OCI-LY3 (cell line): ENCODE data around the gene CHRNA9.

Experiments
- H2AFZ ChIP-seq: fragments of 200-600, 300-600 bp; shearing (Covaris generic); 2 replicates; pipeline ENCODE4 v1.6.0; 2014; ENCODE audit warnings: antibody characterized with exemption, low read depth, low read length
- H3K27ac ChIP-seq: fragments of 200-600, 300-600 bp; sonication (generic); 2 replicates; pipeline ENCODE4 v1.5.1; 2014; ENCODE audit warnings: mild to moderate bottlenecking, low read length, moderate library complexity, mixed read lengths
- H3K27me3 ChIP-seq: fragments of 200-600, 300-600 bp; sonication (generic); 2 replicates; pipeline ENCODE4 v1.6.1; 2014; ENCODE audit warnings: low read depth, low read length, mixed read lengths
- H3K36me3 ChIP-seq: fragments of 200-600, 300-600 bp; sonication (generic); replicated peaks from 2 replicates; pipeline ENCODE3; 2014; ENCODE audit warnings: low read depth, low read length, mixed read lengths
- H3K4me1 ChIP-seq: fragments of 300-600, 200-600 bp; sonication (generic); 2 replicates; pipeline ENCODE4 v1.6.1; 2014; ENCODE audit warnings: low read length, mixed read lengths
- H3K4me2 ChIP-seq: fragments of 200-600, 300-600 bp; sonication (generic); 2 replicates; pipeline ENCODE4 v1.6.1; 2014; ENCODE audit warnings: low read length, mixed read lengths
- H3K4me3 ChIP-seq: fragments of 300-600, 200-600 bp; sonication (generic); 2 replicates; pipeline ENCODE4 v1.5.1; 2014; ENCODE audit warnings: antibody characterized with exemption, mild to moderate bottlenecking, low read length, moderate library complexity
- H3K79me2 ChIP-seq: fragments of 300-600, 200-600 bp; shearing (Covaris generic); 2 replicates; pipeline ENCODE4 v1.6.1; 2014; ENCODE audit warnings: mild to moderate bottlenecking, low read length, mixed read lengths
- H3K9ac ChIP-seq: fragments of 300-600, 200-600 bp; shearing (Covaris generic); 2 replicates; pipeline ENCODE4 v1.6.0; 2014; ENCODE audit warnings: mild to moderate bottlenecking, low read length, moderate library complexity
- H3K9me3 ChIP-seq: fragments of 200-600, 300-600 bp; shearing (Covaris generic); 2 replicates; pipeline ENCODE4 v1.6.1; 2014; ENCODE audit warnings: low read length, mixed read lengths; ENCODE audit not compliant: insufficient read depth
- H4K20me1 ChIP-seq: fragments of 200-600, 300-600 bp; sonication (generic); 2 replicates; pipeline ENCODE4 v1.6.1; 2016; ENCODE audit warnings: low read length, mixed read lengths; ENCODE audit not compliant: insufficient read depth
- EZH2phosphoT487 ChIP-seq: fragments of 200-600 bp; shearing (Covaris generic); IDR thresholded peaks from 2 replicates; pipeline ENCODE4 v1.6.1; 2018; ENCODE audit warnings: antibody characterized with exemption, mixed run types, low read depth
- TF ChIP-seq, protein P1 (sequence below): fragments of 200-600, 300-600 bp; sonication (generic); IDR thresholded peaks from 2 replicates; pipeline ENCODE4 v1.5.1; 2014; ENCODE audit warnings: antibody characterized with exemption, low read length, low read depth

Gene CHRNA9

DNA sequence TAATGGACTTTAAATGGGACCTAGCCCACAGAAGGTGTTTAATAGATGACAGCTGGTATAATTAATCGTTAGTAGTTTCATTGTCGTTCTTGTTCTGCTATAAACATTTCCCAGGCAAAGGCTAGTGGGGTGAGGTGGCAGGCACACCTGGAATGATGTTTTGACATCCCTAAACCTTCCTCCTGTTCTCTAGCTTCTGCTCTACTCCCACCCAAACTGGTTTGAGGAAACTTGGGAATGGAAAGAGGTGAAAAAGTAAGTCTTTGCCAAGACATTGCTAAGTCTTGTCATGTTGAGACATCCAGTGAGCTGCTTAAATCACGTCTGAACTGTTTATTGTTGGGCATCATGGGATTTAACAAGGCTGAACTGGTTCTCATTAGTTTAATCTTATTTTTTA, 37.5 kb downstream of the CHRNA9 start:
- Histone ChIP-seq H3K9ac (no peak overlapping the region), H3K4me1 (no peaks in the 10 kb centered on the region), H3K79me2 (no peaks in the 10 kb centered on the region), H4K20me1 (no peaks in the 10 kb centered on the region), H3K27ac (no peak overlapping the region), H2AFZ (no peak overlapping the region), H3K27me3 (no peaks in the 10 kb centered on the region), H3K36me3 (no peaks in the 10 kb centered on the region), H3K9me3 (no peaks in the 10 kb centered on the region), H3K4me2 (no peak overlapping the region), H3K4me3 (no peak overlapping the region)
- TF ChIP-seq EZH2phosphoT487, result no peak
- TF ChIP-seq, protein P1, sequence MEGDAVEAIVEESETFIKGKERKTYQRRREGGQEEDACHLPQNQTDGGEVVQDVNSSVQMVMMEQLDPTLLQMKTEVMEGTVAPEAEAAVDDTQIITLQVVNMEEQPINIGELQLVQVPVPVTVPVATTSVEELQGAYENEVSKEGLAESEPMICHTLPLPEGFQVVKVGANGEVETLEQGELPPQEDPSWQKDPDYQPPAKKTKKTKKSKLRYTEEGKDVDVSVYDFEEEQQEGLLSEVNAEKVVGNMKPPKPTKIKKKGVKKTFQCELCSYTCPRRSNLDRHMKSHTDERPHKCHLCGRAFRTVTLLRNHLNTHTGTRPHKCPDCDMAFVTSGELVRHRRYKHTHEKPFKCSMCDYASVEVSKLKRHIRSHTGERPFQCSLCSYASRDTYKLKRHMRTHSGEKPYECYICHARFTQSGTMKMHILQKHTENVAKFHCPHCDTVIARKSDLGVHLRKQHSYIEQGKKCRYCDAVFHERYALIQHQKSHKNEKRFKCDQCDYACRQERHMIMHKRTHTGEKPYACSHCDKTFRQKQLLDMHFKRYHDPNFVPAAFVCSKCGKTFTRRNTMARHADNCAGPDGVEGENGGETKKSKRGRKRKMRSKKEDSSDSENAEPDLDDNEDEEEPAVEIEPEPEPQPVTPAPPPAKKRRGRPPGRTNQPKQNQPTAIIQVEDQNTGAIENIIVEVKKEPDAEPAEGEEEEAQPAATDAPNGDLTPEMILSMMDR, result no peak

DNA sequence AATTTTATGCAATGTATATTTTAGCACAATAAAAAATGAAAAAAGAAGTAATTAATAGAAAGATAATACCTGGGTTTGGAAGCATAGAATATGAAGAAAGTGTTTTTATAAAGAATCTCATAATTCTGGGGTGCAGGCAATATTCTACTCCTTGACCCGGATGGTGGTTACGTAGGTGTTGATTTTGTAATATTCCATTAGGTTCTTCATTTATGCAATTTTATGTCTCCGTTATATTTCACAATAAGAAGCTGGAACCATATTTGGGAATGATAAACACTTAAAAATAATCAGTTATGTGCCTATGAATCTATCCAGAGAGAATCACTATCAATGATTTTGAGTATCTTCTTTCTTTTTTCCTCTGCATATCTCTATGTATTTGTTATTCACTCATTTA, 38.5 kb downstream of the CHRNA9 start:
- Histone ChIP-seq H3K27me3 (no peaks in the 10 kb centered on the region), H3K4me2 (no peak overlapping the region), H3K27ac (no peak overlapping the region), H3K4me3 (no peak overlapping the region), H3K4me1 (no peaks in the 10 kb centered on the region), H3K9ac (no peak overlapping the region), H3K9me3 (no peaks in the 10 kb centered on the region), H4K20me1 (no peaks in the 10 kb centered on the region), H3K79me2 (no peaks in the 10 kb centered on the region), H2AFZ (no peak overlapping the region), H3K36me3 (no peaks in the 10 kb centered on the region)
- TF ChIP-seq EZH2phosphoT487, result no peak
- TF ChIP-seq, protein P1, result no peak

DNA sequence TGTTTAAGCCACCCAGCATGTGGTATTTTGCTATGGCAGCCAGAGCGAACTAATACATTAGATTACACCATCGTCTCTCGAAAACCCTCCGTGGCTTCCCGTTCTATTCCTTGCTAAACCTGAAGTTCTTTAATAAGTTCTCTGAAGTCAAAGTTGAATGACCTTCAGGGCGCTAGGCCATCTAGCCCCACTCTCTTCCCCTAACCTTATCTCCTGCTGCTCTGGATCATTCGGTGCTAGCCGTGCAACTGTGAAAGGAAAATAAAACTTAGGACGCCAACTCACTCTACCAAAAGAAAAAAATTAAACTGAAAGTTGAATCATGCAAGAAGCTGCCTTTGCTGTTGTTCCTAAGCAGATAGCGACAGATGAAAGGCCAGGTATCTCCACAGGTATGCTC, 40.0 kb downstream of the CHRNA9 start:
- H3K79me2 ChIP-seq, result no peaks in the 10 kb centered on the region

DNA sequence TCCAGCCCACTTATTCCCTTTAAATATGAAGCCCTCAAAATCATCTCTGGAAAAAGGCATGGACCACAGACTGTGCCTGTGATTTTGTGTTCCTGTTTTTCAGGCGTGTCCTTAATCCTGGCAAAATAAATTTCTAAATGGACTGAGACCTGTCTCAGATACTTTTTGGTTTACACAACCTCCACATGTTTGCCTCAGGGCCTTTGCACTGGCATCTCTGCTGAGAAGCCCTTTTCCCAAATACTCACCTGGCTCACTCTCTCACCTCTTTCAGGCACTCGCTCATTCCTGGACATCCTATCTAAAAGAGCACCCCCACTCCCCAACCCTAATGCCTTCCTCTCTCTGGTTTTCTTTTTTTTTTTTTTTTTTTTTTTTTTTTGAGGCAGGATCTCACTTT, 40.5 kb downstream of the CHRNA9 start:
- Histone ChIP-seq H3K27ac (no peak overlapping the region), H3K4me1 (no peaks in the 10 kb centered on the region), H3K36me3 (no peaks in the 10 kb centered on the region), H4K20me1 (no peaks in the 10 kb centered on the region), H3K9me3 (no peaks in the 10 kb centered on the region), H3K27me3 (no peaks in the 10 kb centered on the region), H3K9ac (no peak overlapping the region), H3K79me2 (no peaks in the 10 kb centered on the region), H2AFZ (no peak overlapping the region), H3K4me3 (no peak overlapping the region), H3K4me2 (no peak overlapping the region)
- TF ChIP-seq EZH2phosphoT487, result no peak
- TF ChIP-seq, protein P1, result no peak

More for the DNA sequence above, 40.0 kb downstream of the CHRNA9 start:
- Histone ChIP-seq H3K36me3 (no peaks in the 10 kb centered on the region), H3K9ac (no peak overlapping the region), H3K4me2 (no peak overlapping the region), H3K4me3 (no peak overlapping the region), H3K27ac (no peak overlapping the region), H4K20me1 (no peaks in the 10 kb centered on the region), H3K9me3 (no peaks in the 10 kb centered on the region), H2AFZ (no peak overlapping the region), H3K27me3 (no peaks in the 10 kb centered on the region), H3K4me1 (no peaks in the 10 kb centered on the region)
- no peak for TF ChIP-seq EZH2phosphoT487
- TF ChIP-seq, protein P1, result no peak
